KMS-11 (cell line): ENCODE results near the gene SCAF8.

ENCODE experiments used
- H2AFZ ChIP-seq: fragments of 200-600 bp; sonication (generic); 2 replicates; pipeline ENCODE4 v1.6.1; 2016; ENCODE audit warnings: antibody characterized with exemption, mixed run types, low read depth
- H3K27ac ChIP-seq: fragments of 200-600 bp; sonication (generic); 2 replicates; pipeline ENCODE4 v1.6.1; 2016; ENCODE audit warnings: mild to moderate bottlenecking, mixed run types
- H3K27me3 ChIP-seq: fragments of 200-600 bp; sonication (generic); 2 replicates; pipeline ENCODE4 v1.6.1; 2017; ENCODE audit warnings: mild to moderate bottlenecking, low read depth, mixed run types, moderate library complexity; ENCODE audit not compliant: insufficient read depth
- H3K36me3 ChIP-seq: fragments of 200-600 bp; sonication (generic); 2 replicates; pipeline ENCODE4 v1.6.1; 2017; ENCODE audit warnings: mild to moderate bottlenecking, mixed run types; ENCODE audit not compliant: insufficient read depth
- H3K4me1 ChIP-seq: fragments of 200-600 bp; sonication (generic); 2 replicates; pipeline ENCODE4 v1.6.1; 2016; ENCODE audit warnings: mild to moderate bottlenecking, low read depth, mixed run types; ENCODE audit not compliant: poor library complexity, severe bottlenecking
- H3K4me2 ChIP-seq: fragments of 200-600 bp; sonication (generic); 2 replicates; pipeline ENCODE4 v1.7.0; 2016; ENCODE audit warnings: mild to moderate bottlenecking, mixed run types
- H3K4me3 ChIP-seq: fragments of 200-600 bp; sonication (generic); IDR thresholded peaks from 2 replicates; pipeline ENCODE4 v1.6.1; 2017; ENCODE audit warnings: low read depth, low read length, mixed read lengths; ENCODE audit not compliant: insufficient read depth
- H3K79me2 ChIP-seq: fragments of 200-600 bp; sonication (generic); 2 replicates; pipeline ENCODE4 v1.6.1; 2016; ENCODE audit warnings: low read depth, mixed run types; ENCODE audit not compliant: insufficient read depth
- H3K9ac ChIP-seq: fragments of 200-600 bp; sonication (generic); 2 replicates; pipeline ENCODE4 v1.6.1; 2016; ENCODE audit warnings: mild to moderate bottlenecking, mixed run types
- H4K20me1 ChIP-seq: fragments of 200-600 bp; sonication (generic); 2 replicates; pipeline ENCODE4 v1.6.1; 2016; ENCODE audit warnings: mild to moderate bottlenecking, mixed run types; ENCODE audit not compliant: insufficient read depth
- CTCF ChIP-seq: fragments of 200-600 bp; sonication (generic); conservative IDR thresholded peaks from 2 replicates; pipeline ENCODE4 v1.6.1; 2017; ENCODE audit warnings: low read depth, mild to moderate bottlenecking, antibody characterized with exemption, low read length, moderate library complexity, mixed read lengths

The SCAF8 gene

GRCh38 chr6:154785075-154785474, 51.9 kb downstream of the SCAF8 start:
- H3K36me3 ChIP-seq: no peaks in the 10 kb centered on the region
- no peaks in the 10 kb centered on the region for H3K4me1 ChIP-seq
- H3K27me3 ChIP-seq: no peaks in the 10 kb centered on the region
- no peak for TF ChIP-seq CTCF
- peaks cover 37% of the 10 kb centered on the region for H3K79me2 ChIP-seq
- no peak overlapping the region for H3K4me3 ChIP-seq
- 0 out of 2 replicates have a peak, but pooled peaks cover 4% of the 10 kb centered on the region for H4K20me1 ChIP-seq
- H3K9ac ChIP-seq: no peak overlapping the region
- no peak overlapping the region for H2AFZ ChIP-seq
- H3K27ac ChIP-seq: no peak overlapping the region
- no peak overlapping the region for H3K4me2 ChIP-seq

- Histone ChIP-seq H3K4me2 (no peak overlapping the region), H3K27ac (no peak overlapping the region), H3K79me2 (peaks cover 37% of the 10 kb centered on the region), H4K20me1 (0 out of 2 replicates have a peak, but pooled peaks cover 4% of the 10 kb centered on the region), H3K27me3 (no peaks in the 10 kb centered on the region), H3K4me3 (no peak overlapping the region), H2AFZ (no peak overlapping the region), H3K4me1 (no peaks in the 10 kb centered on the region), H3K9ac (no peak overlapping the region), H3K36me3 (peaks cover 3% of the 10 kb centered on the region; the same call in 1 of the 2 replicates)
- TF ChIP-seq CTCF: no peak
Observed at GRCh38 chr6:154786144-154786868, 53.1 kb downstream of the SCAF8 start.

- no peak overlapping the region for H3K4me2 ChIP-seq
- no peaks in the 10 kb centered on the region for H4K20me1 ChIP-seq
- H3K27ac ChIP-seq: no peak overlapping the region
Observed at GRCh38 chr6:154791556-154792317, 58.5 kb downstream of the SCAF8 start.

GRCh38 chr6:154792325-154792724, 59.1 kb downstream of the SCAF8 start:
- H3K36me3 ChIP-seq: peaks cover 3% of the 10 kb centered on the region; the same call in 1 of the 2 replicates
- H3K79me2 ChIP-seq: 0 out of 2 replicates have a peak, but pooled peaks cover 5% of the 10 kb centered on the region
- no peak for TF ChIP-seq CTCF

More at GRCh38 chr6:154791556-154792317, 58.5 kb downstream of the SCAF8 start:
- peaks cover 5% of the 10 kb centered on the region; the same call in 1 of the 2 replicates for H3K79me2 ChIP-seq
- H3K9ac ChIP-seq: no peak overlapping the region
- H3K4me3 ChIP-seq: no peak overlapping the region
- no peak overlapping the region for H2AFZ ChIP-seq
- H3K27me3 ChIP-seq: no peaks in the 10 kb centered on the region
- peaks cover 3% of the 10 kb centered on the region; the same call in 1 of the 2 replicates for H3K36me3 ChIP-seq
- no peak for TF ChIP-seq CTCF
- H3K4me1 ChIP-seq: no peaks in the 10 kb centered on the region

More at GRCh38 chr6:154792325-154792724, 59.1 kb downstream of the SCAF8 start:
- Histone ChIP-seq H3K27me3 (no peaks in the 10 kb centered on the region), H2AFZ (no peak overlapping the region), H3K4me1 (no peaks in the 10 kb centered on the region), H3K4me2 (no peak overlapping the region), H4K20me1 (no peaks in the 10 kb centered on the region), H3K4me3 (no peak overlapping the region), H3K27ac (no peak overlapping the region), H3K9ac (no peak overlapping the region)
